GM10847 (cell line): ENCODE data around the gene CEACAM21.

ENCODE experiments used
- POLR2A ChIP-seq: IDR thresholded peaks from 2 replicates; pipeline ENCODE4 v1.6.1; 2011; ENCODE audit not compliant: insufficient read length; ENCODE audit errors: extremely low read depth

The CEACAM21 gene

DNA sequence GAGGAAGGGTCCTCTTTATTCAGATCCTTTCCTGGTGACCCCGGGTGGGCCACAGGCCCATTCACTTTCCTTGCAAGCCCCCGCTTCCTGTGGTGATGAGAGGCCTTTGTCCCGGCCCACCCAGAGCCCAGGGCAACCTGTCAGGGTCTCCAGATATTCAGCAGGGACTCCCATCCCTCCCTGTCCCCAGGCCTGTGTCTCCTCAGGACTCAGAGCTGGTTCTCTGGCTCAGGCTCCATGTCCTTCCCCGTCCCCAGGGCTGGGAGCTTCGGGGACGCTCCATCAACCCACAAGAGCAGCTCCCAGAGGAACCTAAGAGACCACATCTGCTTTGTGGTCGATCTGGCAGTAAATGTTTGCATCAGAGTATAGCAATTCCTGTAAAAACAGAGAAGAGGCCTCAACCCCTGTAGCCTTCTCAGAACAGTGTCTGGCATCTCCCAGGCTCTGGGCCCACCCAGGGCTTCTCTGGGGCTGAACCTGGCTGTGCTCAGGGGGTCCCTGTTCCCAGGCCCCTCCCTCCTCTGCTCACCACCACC lies 43.1 kb downstream of the CEACAM21 start:
- no peak for TF ChIP-seq POLR2A

DNA sequence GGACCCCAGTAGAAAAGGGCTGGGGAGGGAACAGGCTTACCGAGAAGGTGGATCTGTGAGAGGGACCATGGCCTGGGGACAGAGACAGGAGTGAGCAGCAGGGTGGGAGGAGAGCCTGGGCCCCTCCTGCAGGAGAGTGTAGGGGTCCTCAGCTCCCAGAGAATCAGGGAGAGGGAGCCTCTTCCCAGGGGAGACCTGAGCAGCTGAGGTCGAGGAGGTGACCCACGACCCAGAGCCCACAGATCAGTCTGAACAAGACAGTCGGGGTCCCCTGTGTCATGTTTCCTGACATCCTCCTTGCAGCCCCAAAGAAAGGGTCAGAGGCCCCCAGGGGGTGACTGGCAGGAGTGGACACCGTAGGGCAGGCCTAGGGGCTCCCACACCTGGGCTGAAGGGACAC lies 44.2 kb downstream of the CEACAM21 start:
- TF ChIP-seq POLR2A: no peak

DNA sequence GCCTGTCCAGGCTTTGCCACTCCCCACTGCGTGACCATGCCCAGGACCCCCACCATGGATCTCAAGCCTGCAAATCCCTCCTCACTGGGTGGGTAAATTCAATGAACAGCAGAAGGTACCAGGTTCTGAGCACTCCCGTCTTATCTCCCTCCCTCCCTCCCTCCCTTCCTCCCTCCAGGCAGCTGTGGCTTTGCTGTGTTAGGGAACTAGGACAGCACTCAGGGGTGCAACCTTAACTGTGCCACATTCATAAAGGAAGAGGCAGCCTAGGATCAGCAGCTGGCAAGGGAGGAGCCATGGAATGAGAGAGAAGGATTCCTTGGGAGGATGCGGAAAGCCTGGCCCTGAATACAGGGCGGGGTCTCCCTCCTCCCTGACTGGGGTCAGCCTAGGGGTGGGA lies 45.3 kb downstream of the CEACAM21 start:
- TF ChIP-seq POLR2A: no peak

DNA sequence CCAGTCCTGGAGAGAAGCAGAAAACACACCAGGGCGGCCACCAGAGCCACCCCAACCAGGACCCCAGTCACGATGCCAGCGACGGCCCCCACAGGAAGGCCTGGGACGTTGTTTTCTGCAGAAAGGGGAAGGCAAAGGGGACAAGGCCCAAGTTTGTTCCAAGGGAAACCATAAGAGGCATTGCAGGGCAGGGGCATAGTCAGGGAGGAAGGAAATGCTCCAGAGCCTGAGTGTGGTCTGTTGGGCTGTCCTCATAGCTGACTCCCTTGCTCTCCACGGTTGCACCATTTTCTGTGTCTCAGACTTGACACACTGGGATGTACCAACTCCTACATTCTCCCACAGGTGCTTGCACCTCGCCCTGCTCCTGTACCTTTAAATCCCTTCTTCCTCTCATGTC lies 45.7 kb downstream of the CEACAM21 start:
- no peak for TF ChIP-seq POLR2A

DNA sequence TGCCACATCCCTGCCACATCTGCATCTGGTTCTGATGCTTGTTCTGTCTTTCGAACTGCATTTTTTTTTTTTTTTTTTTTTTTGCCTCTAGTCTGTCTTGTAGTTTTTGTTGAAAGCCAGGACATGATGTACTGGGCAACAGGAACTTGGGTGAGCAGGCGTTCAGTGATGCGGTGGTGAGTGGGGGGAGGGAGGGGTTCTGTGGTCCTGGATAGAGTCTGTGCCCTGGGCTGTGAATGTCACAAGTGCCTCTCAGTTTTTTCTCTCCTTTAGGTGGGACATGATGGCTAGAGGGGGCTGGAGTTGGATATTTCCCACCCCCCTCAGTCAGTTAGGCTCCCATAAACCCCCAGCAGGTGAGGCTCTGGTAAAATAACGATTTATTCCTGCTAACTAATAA lies 47.4 kb downstream of the CEACAM21 start:
- no peak for TF ChIP-seq POLR2A

DNA sequence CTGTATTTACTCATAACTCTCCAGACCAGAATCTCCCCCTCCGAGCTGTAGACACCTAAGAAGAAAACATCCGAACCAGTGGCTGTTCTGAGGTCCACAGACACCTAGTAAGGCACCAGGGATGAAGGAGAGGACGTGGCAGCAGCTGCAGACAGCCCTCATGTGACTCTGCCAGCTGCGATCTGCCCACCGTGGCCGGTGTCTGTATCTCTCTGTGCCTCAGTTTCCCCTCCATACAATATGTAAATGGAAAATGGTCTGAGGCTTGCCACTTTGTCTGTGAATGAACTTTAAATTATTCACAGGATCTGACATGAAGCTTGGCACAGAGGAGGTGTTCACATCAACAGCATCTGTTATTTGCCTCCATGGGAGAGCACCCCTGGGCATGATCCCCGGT lies 48.5 kb downstream of the CEACAM21 start:
- TF ChIP-seq POLR2A: no peak

DNA sequence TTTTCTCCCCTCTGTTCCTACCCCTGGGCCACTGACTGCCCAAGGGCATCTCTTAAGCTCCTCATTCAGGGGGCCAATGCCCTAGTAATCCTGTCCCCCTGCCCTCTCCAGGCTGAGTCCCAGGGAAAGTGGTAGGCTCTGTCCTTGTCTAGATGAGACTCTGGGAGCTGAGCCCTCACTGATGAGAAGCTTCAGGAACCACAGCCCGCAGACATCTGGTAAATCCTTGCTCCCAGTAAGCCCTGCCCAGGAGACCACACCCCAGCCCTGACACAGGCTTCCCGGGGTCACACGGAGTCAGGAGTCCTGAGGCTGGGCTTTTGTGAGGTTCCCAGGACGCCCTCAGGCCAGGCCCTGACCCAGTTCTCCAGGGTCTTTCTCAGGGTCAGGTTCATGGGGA lies 49.0 kb downstream of the CEACAM21 start:
- TF ChIP-seq POLR2A: no peak

DNA sequence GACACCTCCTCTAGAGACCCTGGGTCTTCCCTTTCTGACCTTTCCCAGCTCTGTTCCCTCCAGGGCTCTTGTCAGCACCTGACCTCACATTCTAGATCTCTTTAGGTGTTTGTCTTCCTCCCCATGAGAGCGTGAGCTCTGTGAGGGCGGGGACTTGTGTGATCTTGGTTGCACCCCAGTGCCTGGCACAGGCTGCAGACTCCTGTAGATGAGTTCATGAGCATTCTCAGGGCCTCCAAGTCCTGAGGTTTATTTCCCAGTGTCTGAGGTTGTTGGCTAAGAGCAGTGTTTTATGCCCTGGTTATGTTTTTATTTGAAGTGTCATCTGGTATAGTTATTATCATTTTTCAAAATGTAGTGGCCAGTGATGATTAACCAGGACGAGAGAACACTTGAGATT lies 50.3 kb downstream of the CEACAM21 start:
- no peak for TF ChIP-seq POLR2A

DNA sequence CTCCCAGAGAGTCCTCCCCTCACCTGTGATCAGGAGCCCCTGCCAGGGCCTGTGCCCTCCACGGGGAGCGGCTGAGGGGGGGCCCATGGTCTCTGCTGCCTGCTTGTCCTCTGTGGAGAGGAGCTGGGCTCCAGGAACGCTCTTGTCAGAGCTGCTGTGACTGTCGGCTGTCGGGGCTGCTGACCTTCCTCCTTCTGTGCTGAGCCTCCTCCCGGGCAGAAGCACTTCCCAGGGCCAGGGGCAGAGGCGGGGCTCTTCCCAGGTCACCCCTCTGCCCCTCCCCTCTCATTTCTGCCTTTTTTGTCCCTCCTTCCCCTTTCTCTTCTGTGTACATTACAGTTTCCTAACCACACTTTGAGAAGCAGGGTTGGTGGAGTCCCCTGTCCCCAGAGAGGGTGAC lies 50.9 kb downstream of the CEACAM21 start, which contains the start of gene CEACAM4:
Gene CEACAM4 (minus strand): TSS at position 198 of the 400 bp plus-strand sequence. CDS start 111 bp downstream, at position 87.
- TF ChIP-seq POLR2A: no peak

DNA sequence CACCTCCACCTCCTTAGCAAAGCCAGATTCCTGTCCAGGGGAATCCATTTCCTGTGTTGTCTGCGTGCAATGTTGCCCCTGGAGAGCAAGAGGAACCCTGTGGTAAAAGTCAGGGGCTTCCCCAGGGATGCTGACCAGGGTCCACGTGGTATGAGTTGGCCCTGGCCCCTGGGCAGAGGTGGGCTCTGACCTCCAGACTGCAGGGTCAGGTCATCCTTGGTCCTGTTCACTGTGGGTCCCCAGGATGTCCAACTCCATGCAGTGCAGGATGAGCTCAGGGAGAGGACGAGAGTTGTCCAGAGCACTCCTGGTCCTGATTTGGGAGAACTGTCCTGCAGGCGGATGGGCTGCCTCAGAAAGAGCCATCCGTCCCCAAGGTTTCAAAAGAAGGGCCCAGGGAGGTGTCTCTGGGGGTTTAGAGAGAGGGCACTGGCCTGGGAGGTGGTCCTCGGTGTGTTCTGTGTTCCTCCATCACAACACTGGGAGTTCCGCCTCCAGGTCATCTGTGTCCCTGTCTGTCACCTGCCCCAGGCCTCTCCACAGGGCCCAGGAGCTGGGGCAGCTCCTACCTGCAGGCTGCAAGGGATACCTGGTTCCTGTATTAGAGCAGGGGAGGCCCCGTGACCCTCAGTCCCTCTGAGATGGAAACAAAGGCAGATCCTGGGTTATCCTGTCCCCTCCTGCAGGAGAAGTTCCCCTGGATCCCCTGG lies 52.2 kb downstream of the CEACAM21 start:
- no peak for TF ChIP-seq POLR2A
